Stimulated activated naive CD8-positive, alpha-beta T cell treated with anti-CD3 and anti-CD28 coated beads, Interleukin-15, amount 100 ng/mL, for 72 hours (primary cell): ENCODE data around the gene ZNF362.
A peak's percentile ranks its signal among the peaks of the same experiment; 100 is the strongest.

ENCODE experiments used
- ATAC-seq: fragments of 150-1000 bp; cut with Tn5 transposase; 2 replicates; pipeline ENCODE4 v1.10.0; 2021; ENCODE audit warnings: mild to moderate bottlenecking, moderate library complexity
- DNase-seq, 2 donors: peaks; one replicate each; pipeline ENCODE4 v3.0.0; 2021 to 2022
- H3K27ac Mint-ChIP-seq, 2 donors: one replicate each; pipeline ENCODE4 v1.8.0; 2022; ENCODE audit warnings: mild to moderate bottlenecking in 2 of 2, mixed read lengths in 2 of 2, moderate library complexity in 2 of 2
- H3K27me3 Mint-ChIP-seq: one replicate; pipeline ENCODE4 v1.8.0; 2022; ENCODE audit warnings: mixed read lengths
- H3K4me1 Mint-ChIP-seq: one replicate; pipeline ENCODE4 v1.8.0; 2022; ENCODE audit warnings: mild to moderate bottlenecking, mixed read lengths
- H3K4me3 Mint-ChIP-seq, 2 donors: one replicate each; pipeline ENCODE4 v1.8.0; 2022; ENCODE audit warnings: mild to moderate bottlenecking in 2 of 2, mixed read lengths in 2 of 2, moderate library complexity in 1 of 2
- H3K9me3 Mint-ChIP-seq, 2 donors: one replicate each; pipeline ENCODE4 v1.8.0; 2022; ENCODE audit warnings: mixed read lengths in 2 of 2

Gene ZNF362

GRCh38 chr1:33256471-33257206 is at the start of gene ZNF362:
ZNF362 (plus strand) TSS chr1:33256492; CDS start chr1:33270575, 14,083 bp downstream.
- DNase-seq (peak; percentile 71 to 72), ATAC-seq (peak; percentile 76)
- peak within 1 kb of the TSS; percentile 96 to 98 for H3K4me3 Mint-ChIP-seq
- no peaks in the 10 kb centered on the region for H3K27me3 Mint-ChIP-seq
- H3K4me1 Mint-ChIP-seq, result peaks cover 42% of the 10 kb centered on the region
- H3K9me3 Mint-ChIP-seq, result no peaks in the 10 kb centered on the region
- H3K27ac Mint-ChIP-seq, result peak within 1 kb of the TSS; percentile 98 to 99

- ATAC-seq (no peak), DNase-seq (no peak)
- Mint-ChIP-seq H3K9me3 (peaks cover 5 to 12% of the 10 kb centered on the region in 2 donors), H3K27me3 (peaks cover 65% of the 10 kb centered on the region), H3K4me1 (peaks cover 6% of the 10 kb centered on the region), H3K27ac (no peak overlapping the region), H3K4me3 (no peak overlapping the region)
These were observed 44.3 kb upstream of the ZNF362 start for GRCh38 chr1:33211972-33212371.

GRCh38 chr1:33219886-33220661 is 36.2 kb upstream of the ZNF362 start:
- no peak for ATAC-seq
- H3K4me3 Mint-ChIP-seq, result no peak overlapping the region

GRCh38 chr1:33220676-33221384 is 35.5 kb upstream of the ZNF362 start:
- Mint-ChIP-seq H3K27ac (peak overlapping the region in 1 of 2 donors; percentile 75), H3K9me3 (peaks cover 18 to 31% of the 10 kb centered on the region in 2 donors), H3K27me3 (no peaks in the 10 kb centered on the region), H3K4me3 (no peak overlapping the region), H3K4me1 (peaks cover 6% of the 10 kb centered on the region)
- no peak for ATAC-seq
- no peak for DNase-seq

More at GRCh38 chr1:33219886-33220661, 36.2 kb upstream of the ZNF362 start:
- Mint-ChIP-seq H3K4me1 (peaks cover 6% of the 10 kb centered on the region), H3K27me3 (no peaks in the 10 kb centered on the region), H3K27ac (no peak overlapping the region), H3K9me3 (peaks cover 17 to 29% of the 10 kb centered on the region in 2 donors)
- no peak for DNase-seq

GRCh38 chr1:33221385-33221758 is 34.9 kb upstream of the ZNF362 start:
- no peaks in the 10 kb centered on the region for H3K27me3 Mint-ChIP-seq
- no peak overlapping the region for H3K27ac Mint-ChIP-seq
- DNase-seq (no peak), ATAC-seq (no peak)
- peaks cover 18 to 31% of the 10 kb centered on the region in 2 donors for H3K9me3 Mint-ChIP-seq
- H3K4me1 Mint-ChIP-seq, result peaks cover 5% of the 10 kb centered on the region
- no peak overlapping the region for H3K4me3 Mint-ChIP-seq

GRCh38 chr1:33222381-33222780 is 33.9 kb upstream of the ZNF362 start:
- peaks cover 18 to 31% of the 10 kb centered on the region in 2 donors for H3K9me3 Mint-ChIP-seq
- no peaks in the 10 kb centered on the region for H3K27me3 Mint-ChIP-seq
- H3K4me1 Mint-ChIP-seq, result no peaks in the 10 kb centered on the region
- ATAC-seq (no peak), DNase-seq (no peak)
- no peak overlapping the region for H3K4me3 Mint-ChIP-seq
- no peak overlapping the region for H3K27ac Mint-ChIP-seq

- ATAC-seq (no peak), DNase-seq (no peak)
- no peak overlapping the region for H3K27ac Mint-ChIP-seq
- H3K4me3 Mint-ChIP-seq, result no peak overlapping the region
- H3K9me3 Mint-ChIP-seq, result peaks cover 18 to 31% of the 10 kb centered on the region in 2 donors
- no peaks in the 10 kb centered on the region for H3K4me1 Mint-ChIP-seq
- peaks cover 16% of the 10 kb centered on the region for H3K27me3 Mint-ChIP-seq
These were observed 32.1 kb upstream of the ZNF362 start for GRCh38 chr1:33224166-33224707.

GRCh38 chr1:33225586-33225985 is 30.7 kb upstream of the ZNF362 start:
- H3K27me3 Mint-ChIP-seq, result peaks cover 20% of the 10 kb centered on the region
- H3K4me1 Mint-ChIP-seq, result no peaks in the 10 kb centered on the region
- H3K9me3 Mint-ChIP-seq, result peaks cover 18 to 31% of the 10 kb centered on the region in 2 donors
- no peak overlapping the region for H3K27ac Mint-ChIP-seq
- ATAC-seq (no peak), DNase-seq (no peak)
- no peak overlapping the region for H3K4me3 Mint-ChIP-seq

GRCh38 chr1:33228935-33229487 is 27.3 kb upstream of the ZNF362 start:
- no peak overlapping the region for H3K27ac Mint-ChIP-seq
- H3K4me1 Mint-ChIP-seq, result no peaks in the 10 kb centered on the region

GRCh38 chr1:33231166-33231565 is 25.1 kb upstream of the ZNF362 start:
- Mint-ChIP-seq H3K27me3 (peaks cover 20% of the 10 kb centered on the region), H3K27ac (no peak overlapping the region), H3K9me3 (no peaks in the 10 kb centered on the region), H3K4me1 (peaks cover 8% of the 10 kb centered on the region), H3K4me3 (no peak overlapping the region)
- ATAC-seq (no peak), DNase-seq (no peak)

More at GRCh38 chr1:33228935-33229487, 27.3 kb upstream of the ZNF362 start:
- peaks cover 20% of the 10 kb centered on the region for H3K27me3 Mint-ChIP-seq
- H3K4me3 Mint-ChIP-seq, result no peak overlapping the region
- ATAC-seq (no peak), DNase-seq (no peak)
- H3K9me3 Mint-ChIP-seq, result peaks cover 12 to 13% of the 10 kb centered on the region in 2 donors

GRCh38 chr1:33232716-33233115 is 23.6 kb upstream of the ZNF362 start:
- DNase-seq, result no peak
- H3K9me3 Mint-ChIP-seq, result no peaks in the 10 kb centered on the region
- peaks cover 19% of the 10 kb centered on the region for H3K27me3 Mint-ChIP-seq
- H3K4me1 Mint-ChIP-seq, result peaks cover 15% of the 10 kb centered on the region
- no peak overlapping the region for H3K27ac Mint-ChIP-seq
- ATAC-seq, result no peak
- H3K4me3 Mint-ChIP-seq, result no peak overlapping the region

GRCh38 chr1:33234131-33234530 is 22.2 kb upstream of the ZNF362 start:
- ATAC-seq (no peak), DNase-seq (no peak)
- Mint-ChIP-seq H3K4me3 (no peak overlapping the region), H3K27ac (no peak overlapping the region), H3K4me1 (peaks cover 16% of the 10 kb centered on the region), H3K27me3 (peaks cover 5% of the 10 kb centered on the region), H3K9me3 (peaks cover 0 to 3% of the 10 kb centered on the region in 2 donors)

- ATAC-seq (no peak), DNase-seq (no peak)
- H3K4me3 Mint-ChIP-seq, result no peak overlapping the region
- no peak overlapping the region for H3K27ac Mint-ChIP-seq
- peaks cover 0 to 3% of the 10 kb centered on the region in 2 donors for H3K9me3 Mint-ChIP-seq
- peaks cover 5% of the 10 kb centered on the region for H3K27me3 Mint-ChIP-seq
- peaks cover 16% of the 10 kb centered on the region for H3K4me1 Mint-ChIP-seq
These were observed 21.7 kb upstream of the ZNF362 start for GRCh38 chr1:33234588-33234990.

GRCh38 chr1:33235521-33235920 is 20.8 kb upstream of the ZNF362 start:
- DNase-seq (no peak), ATAC-seq (no peak)
- H3K27ac Mint-ChIP-seq, result no peak overlapping the region
- H3K27me3 Mint-ChIP-seq, result peaks cover 7% of the 10 kb centered on the region
- H3K9me3 Mint-ChIP-seq, result peaks cover 0 to 3% of the 10 kb centered on the region in 2 donors
- no peak overlapping the region for H3K4me3 Mint-ChIP-seq
- H3K4me1 Mint-ChIP-seq, result peaks cover 16% of the 10 kb centered on the region

GRCh38 chr1:33236498-33236897 is 19.8 kb upstream of the ZNF362 start:
- no peak overlapping the region for H3K4me3 Mint-ChIP-seq
- no peak for DNase-seq
- peaks cover 8% of the 10 kb centered on the region for H3K27me3 Mint-ChIP-seq
- no peak for ATAC-seq
- peaks cover 16% of the 10 kb centered on the region for H3K4me1 Mint-ChIP-seq
- H3K9me3 Mint-ChIP-seq, result peaks cover 0 to 3% of the 10 kb centered on the region in 2 donors
- no peak overlapping the region for H3K27ac Mint-ChIP-seq
